ENCODE results near the gene CLEC6A. TPM values are rescaled to one million over a fixed set of nuclear protein-coding genes. Genes with fewer than 3 reads are reported as not detected.
"Not testable (repeated sequence)": the region's sequence is repeated elsewhere in the genome, so short reads cannot be mapped to it uniquely, and the experiment has no call there.

Gene CLEC6A
- total RNA-seq, 1 experiment from 2014 or later: not detected

- ChIA-PET POLR2A (no interaction called here), CTCF (no interaction called here)
- no peak overlapping the region for H3K4me3 Mint-ChIP-seq (ENCODE audit: unreplicated experiment)
- H3K9me3 Mint-ChIP-seq (ENCODE audit: unreplicated experiment): peaks cover 6% of the 10 kb centered on the region
- intact Hi-C loops (cut with micrococcal nuclease): no loop called here
- no peaks in the 10 kb centered on the region for H3K36me3 Mint-ChIP-seq (ENCODE audit: insufficient read depth, unreplicated experiment)
- no peak overlapping the region for H3K27ac Mint-ChIP-seq (ENCODE audit: low read depth, unreplicated experiment)
- no TSS peak for BruUV-seq (replicated peaks)
- no peak for TF ChIP-seq CTCF (IDR thresholded peaks at IDR 0.05; ENCODE audit: unreplicated experiment)
- H3K4me1 Mint-ChIP-seq (ENCODE audit: insufficient read depth, unreplicated experiment): no peaks in the 10 kb centered on the region
- no peak for DNase-seq (ENCODE audit: unreplicated experiment)
- peaks cover 15% of the 10 kb centered on the region for H3K27me3 Mint-ChIP-seq (ENCODE audit: insufficient read depth, unreplicated experiment)
These were observed 27.3 kb downstream of the CLEC6A start for GRCh38 chr12:8483079-8483478.

DNA sequence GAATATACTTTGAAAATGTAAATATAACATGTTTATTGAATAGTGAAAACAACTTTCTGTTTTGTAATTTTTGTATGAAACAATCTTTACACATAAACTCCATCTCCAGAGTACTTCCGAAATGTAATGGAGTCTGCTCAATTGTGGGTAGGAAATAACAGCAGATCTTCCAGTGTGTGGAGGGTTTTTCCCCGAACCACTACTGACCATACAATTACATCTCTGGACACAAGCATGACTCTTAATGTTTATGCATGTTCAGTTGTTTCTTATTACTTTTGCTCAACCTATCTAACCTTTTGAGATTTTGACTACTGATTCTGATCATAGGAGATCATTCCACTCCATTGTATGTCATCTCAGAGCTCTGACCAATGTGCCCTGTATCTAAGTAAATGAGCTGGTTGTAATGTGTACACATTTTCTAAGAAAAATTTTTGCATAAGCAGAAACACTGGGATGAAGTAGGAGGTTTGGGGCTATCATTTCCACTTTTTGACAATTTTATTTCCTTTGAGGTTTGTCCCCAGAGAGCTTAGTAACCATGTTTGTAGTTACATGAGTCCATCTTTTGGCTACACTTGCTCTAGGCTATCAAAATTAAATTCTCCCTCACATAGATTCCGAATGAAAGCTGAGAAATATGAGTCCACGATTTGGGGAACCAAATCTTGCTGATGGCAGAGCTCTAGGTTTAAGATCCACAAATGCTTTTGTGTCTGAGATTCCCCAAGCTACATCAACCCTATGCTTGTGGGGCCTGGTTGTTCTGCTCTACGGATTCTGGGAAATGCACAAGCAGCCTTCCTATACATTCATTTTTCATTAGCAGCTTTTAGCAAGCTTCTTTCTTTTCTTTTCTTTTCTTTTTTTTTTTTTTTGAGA, 36.1 kb downstream of the CLEC6A start:
- H3K4me3 Mint-ChIP-seq (ENCODE audit: unreplicated experiment): no peak overlapping the region
- no peak for TF ChIP-seq CTCF (IDR thresholded peaks at IDR 0.05; ENCODE audit: unreplicated experiment)
- H3K27me3 Mint-ChIP-seq (ENCODE audit: insufficient read depth, unreplicated experiment): peaks cover 51% of the 10 kb centered on the region
- POLR2A ChIA-PET: no interaction called here
- CTCF ChIA-PET: interaction anchor here (0.6 to 0.9 kb wide), 2 partner anchors 52 to 1142 kb away, joined by 3 to 5 read pairs; no protein-coding TSS in a partner anchor
- H3K27ac Mint-ChIP-seq (ENCODE audit: low read depth, unreplicated experiment): no peak overlapping the region
- H3K9me3 Mint-ChIP-seq (ENCODE audit: unreplicated experiment): no peaks in the 10 kb centered on the region
- no peaks in the 10 kb centered on the region for H3K36me3 Mint-ChIP-seq (ENCODE audit: insufficient read depth, unreplicated experiment)
- intact Hi-C loops (cut with micrococcal nuclease): no loop called here
- no peaks in the 10 kb centered on the region for H3K4me1 Mint-ChIP-seq (ENCODE audit: insufficient read depth, unreplicated experiment)
- no TSS peak for BruUV-seq (replicated peaks)
- no peak for DNase-seq (ENCODE audit: unreplicated experiment)

GRCh38 chr12:8493084-8493483, 37.3 kb downstream of the CLEC6A start:
- POLR2A ChIA-PET: no interaction called here
- intact Hi-C loops (cut with micrococcal nuclease): no loop called here
- no peaks in the 10 kb centered on the region for H3K36me3 Mint-ChIP-seq (ENCODE audit: insufficient read depth, unreplicated experiment)

GRCh38 chr12:8495671-8496070, 39.9 kb downstream of the CLEC6A start:
- DNase-seq (ENCODE audit: unreplicated experiment); H3K9me3 Mint-ChIP-seq (ENCODE audit: unreplicated experiment); intact Hi-C loops (cut with micrococcal nuclease); BruUV-seq (replicated peaks); H3K36me3 Mint-ChIP-seq (ENCODE audit: insufficient read depth, unreplicated experiment); H3K4me3 Mint-ChIP-seq (ENCODE audit: unreplicated experiment); H3K4me1 Mint-ChIP-seq (ENCODE audit: insufficient read depth, unreplicated experiment); H3K27ac Mint-ChIP-seq (ENCODE audit: low read depth, unreplicated experiment): not testable (repeated sequence)
- CTCF ChIA-PET: interaction anchor here (0.7 to 1.3 kb wide), 2 partner anchors 47 to 48 kb away, joined by 3 to 4 read pairs; no protein-coding TSS in a partner anchor
- peaks cover 78% of the 10 kb centered on the region for H3K27me3 Mint-ChIP-seq (ENCODE audit: insufficient read depth, unreplicated experiment)
- POLR2A ChIA-PET: interaction anchor here (0.6 kb wide), 1 partner anchor 56 kb away, joined by 3 read pairs; no protein-coding TSS in a partner anchor

More at GRCh38 chr12:8493084-8493483, 37.3 kb downstream of the CLEC6A start:
- CTCF ChIA-PET: no interaction called here
- DNase-seq (ENCODE audit: unreplicated experiment): no peak
- Mint-ChIP-seq H3K4me1 (ENCODE audit: insufficient read depth, unreplicated experiment) (no peaks in the 10 kb centered on the region), H3K27ac (ENCODE audit: low read depth, unreplicated experiment) (no peak overlapping the region), H3K27me3 (ENCODE audit: insufficient read depth, unreplicated experiment) (peaks cover 63% of the 10 kb centered on the region), H3K9me3 (ENCODE audit: unreplicated experiment) (no peaks in the 10 kb centered on the region), H3K4me3 (ENCODE audit: unreplicated experiment) (no peak overlapping the region)
- no TSS peak for BruUV-seq (replicated peaks)
- TF ChIP-seq CTCF (IDR thresholded peaks at IDR 0.05; ENCODE audit: unreplicated experiment): no peak

DNA sequence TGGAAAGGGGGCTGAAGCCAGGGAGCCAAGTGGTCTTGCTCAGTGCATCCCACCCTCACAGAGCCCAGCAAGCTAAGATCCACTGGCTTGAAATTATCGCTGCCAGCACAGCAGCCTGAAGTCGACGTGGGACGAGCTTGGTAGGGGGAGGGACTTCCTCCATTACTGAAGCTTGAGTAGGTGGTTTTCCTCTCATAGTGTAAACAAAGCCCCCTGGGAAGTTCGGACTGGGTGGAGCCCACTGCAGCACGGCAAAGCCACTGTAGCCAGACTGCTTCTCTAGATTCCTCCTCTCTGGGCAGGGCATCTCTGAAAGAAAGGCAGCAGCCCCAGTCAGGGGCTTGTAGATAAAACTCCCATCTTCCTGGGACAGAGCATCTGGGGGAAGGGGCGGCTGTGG, 40.3 kb downstream of the CLEC6A start:
- H3K9me3 Mint-ChIP-seq (ENCODE audit: unreplicated experiment); intact Hi-C loops (cut with micrococcal nuclease); H3K27ac Mint-ChIP-seq (ENCODE audit: low read depth, unreplicated experiment); H3K36me3 Mint-ChIP-seq (ENCODE audit: insufficient read depth, unreplicated experiment); H3K4me3 Mint-ChIP-seq (ENCODE audit: unreplicated experiment); H3K4me1 Mint-ChIP-seq (ENCODE audit: insufficient read depth, unreplicated experiment); BruUV-seq (replicated peaks); DNase-seq (ENCODE audit: unreplicated experiment): not testable (repeated sequence)
- H3K27me3 Mint-ChIP-seq (ENCODE audit: insufficient read depth, unreplicated experiment): peaks cover 78% of the 10 kb centered on the region
- ChIA-PET POLR2A (interaction anchor here (0.6 kb wide), 1 partner anchor 56 kb away, joined by 3 read pairs; no protein-coding TSS in a partner anchor), CTCF (interaction anchor here (0.6 to 1.3 kb wide), 3 partner anchors 47 to 51 kb away, joined by 3 to 4 read pairs (median 3); no protein-coding TSS in a partner anchor)
